Stimulated activated CD4-positive, alpha-beta T cell treated with anti-CD3 and anti-CD28 coated beads, Interleukin-4, amount 100 ng/mL, for 1 hour (primary cell): ENCODE data around the gene R3HDM4.

Source experiments
- DNase-seq: peaks from one replicate; pipeline ENCODE4 v3.0.0-alpha.2; 2020

R3HDM4 gene

GRCh38 chr19:947090-947706, 34.2 kb upstream of the R3HDM4 start:
- DNase-seq: no peak

DNA sequence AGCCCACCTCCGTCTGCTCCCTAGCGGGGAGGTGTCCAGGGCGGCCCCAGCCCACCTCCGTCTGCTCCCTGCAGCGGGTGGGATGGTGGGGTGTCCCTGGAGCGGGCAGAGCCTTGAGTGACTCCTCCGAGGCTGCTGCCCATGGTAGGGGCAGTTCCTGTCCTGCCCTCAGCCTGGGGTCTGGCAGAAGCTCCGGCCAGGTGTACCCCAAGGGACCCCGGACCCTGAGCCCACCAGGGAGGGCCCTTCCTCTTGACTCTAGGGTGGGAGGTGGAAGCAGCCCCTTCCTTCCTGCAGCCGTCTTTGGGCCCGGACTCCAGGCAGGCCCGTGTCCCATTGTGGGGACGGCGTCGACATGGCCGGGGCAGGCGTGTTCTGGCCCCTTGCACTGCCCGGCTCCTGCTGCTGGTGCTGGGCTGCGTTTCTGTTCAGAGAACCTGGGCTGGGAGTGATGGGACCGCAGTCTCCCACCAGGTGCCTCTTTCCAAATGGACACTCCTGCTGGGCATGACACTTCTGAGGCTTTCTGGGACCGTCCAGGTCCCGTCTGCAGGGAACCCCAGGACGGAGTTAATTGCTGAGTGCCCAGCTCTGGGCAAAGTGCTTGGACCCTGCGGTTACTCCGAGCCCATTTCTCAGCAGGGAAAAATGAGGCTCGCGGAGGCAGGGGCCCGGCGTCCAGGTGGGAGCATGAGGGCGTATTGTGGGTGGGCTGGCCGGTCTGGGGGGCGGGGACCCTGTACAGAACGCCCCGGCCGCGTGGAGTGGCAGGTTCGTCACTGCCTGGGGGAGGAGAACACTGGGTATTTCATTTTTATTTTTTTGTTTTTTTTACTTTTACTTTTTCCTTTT, 32.6 kb upstream of the R3HDM4 start:
- DNase-seq: no peak

DNA sequence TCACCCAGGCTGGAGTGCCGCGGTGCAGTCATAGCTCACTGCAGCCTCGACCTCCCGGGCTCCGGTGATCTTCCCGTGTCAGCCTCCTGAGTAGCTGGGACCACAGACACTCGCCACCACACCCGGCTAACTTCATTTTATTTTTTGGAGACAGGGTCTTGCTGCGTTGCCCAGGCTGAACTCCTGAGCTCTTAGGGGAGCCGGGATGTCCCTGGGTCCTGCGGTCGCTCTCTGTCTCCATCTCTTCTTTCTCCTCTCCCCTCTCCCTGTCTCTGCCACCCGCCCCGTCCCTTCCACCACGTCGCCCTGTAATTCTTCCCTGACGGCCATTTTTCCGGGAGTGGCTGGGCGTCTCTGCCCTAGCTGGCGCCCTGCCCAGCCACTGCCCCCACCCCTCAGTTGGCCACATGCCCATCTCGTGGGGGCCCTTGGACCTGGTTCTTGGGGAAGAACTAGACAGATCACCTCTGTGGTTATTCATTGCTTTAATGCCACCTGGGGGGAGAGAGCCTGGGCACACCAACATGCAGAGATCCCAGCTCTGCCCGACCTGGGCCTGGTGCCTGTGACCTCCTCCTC, 31.7 kb upstream of the R3HDM4 start:
- no peak for DNase-seq

GRCh38 chr19:944171-944567, 31.1 kb upstream of the R3HDM4 start:
- DNase-seq: no peak

GRCh38 chr19:943551-944170, 30.6 kb upstream of the R3HDM4 start:
- no peak for DNase-seq

DNA sequence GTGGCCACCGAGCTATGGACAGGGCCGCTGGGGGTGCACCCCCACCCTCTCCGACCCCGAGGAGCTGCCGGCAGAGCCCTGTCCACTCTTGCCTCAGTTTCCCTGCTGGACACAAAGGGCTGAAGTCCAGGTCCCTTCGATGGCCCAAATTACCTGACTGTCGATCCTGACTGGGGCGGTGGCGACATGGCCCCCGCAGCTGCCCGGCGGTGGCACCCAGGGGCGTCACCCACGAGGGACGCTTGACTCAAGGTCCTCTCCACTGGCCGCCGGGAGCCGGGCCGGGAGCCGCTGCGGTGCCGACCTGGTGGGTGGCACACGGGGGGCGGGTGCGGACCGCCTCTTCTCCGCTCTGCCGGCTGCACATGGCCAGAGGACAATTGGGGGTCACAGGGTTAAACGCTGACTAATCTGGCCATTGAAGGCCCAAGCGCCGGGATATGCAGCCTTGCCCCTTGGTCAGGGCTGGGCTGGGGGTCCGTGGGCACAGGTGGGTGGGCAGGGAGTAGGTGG, 29.2 kb upstream of the R3HDM4 start:
- no peak for DNase-seq

GRCh38 chr19:941292-942132, 28.5 kb upstream of the R3HDM4 start:
- DNase-seq: no peak

- peak; percentile 69 for DNase-seq
These were observed 27.7 kb upstream of the R3HDM4 start for GRCh38 chr19:940591-941291.

- no peak for DNase-seq
These were observed 26.9 kb upstream of the R3HDM4 start for GRCh38 chr19:939922-940321.

DNA sequence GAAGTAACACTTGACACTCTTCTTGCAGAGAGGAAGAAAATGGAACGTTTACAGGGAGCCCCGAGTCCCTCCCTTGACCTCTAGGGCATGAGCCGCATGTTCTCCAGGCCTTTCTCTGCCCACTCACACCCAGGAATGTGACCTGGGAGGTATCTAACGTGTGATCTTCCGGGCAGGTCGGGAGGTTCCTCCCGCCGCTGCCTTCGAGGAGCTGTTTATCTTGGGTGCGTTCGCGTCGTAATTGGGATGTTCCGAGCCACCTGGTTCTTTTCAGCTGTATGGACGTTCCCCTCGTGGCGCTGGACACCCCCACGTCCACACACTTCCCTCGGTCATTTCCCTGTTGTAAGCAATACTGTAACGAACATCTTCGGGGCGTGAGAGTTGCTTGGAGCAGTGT, 26.4 kb upstream of the R3HDM4 start:
- no peak for DNase-seq

- no peak for DNase-seq
These were observed 25.4 kb upstream of the R3HDM4 start for GRCh38 chr19:938233-938923.

DNA sequence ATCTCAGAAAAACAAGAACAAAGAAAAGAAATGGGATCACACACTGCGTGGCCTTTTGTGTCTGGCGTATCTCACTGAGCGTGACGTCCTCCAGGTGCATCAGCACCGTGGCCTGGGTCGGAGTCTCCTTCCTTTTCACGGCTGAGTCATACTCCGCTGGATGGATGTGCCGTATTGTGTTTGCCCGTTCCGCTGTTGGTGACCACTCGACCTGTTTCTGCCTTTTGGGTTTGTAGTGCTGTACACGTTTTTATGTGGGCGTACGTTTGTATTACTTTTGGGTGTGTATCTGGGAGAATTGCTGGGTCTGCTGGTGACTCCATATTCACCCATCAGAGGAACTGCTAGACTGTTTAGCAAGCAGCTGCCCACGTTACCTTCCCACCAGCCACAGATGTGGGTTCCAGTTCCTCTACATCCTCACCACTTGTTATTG, 24.3 kb upstream of the R3HDM4 start:
- DNase-seq: no peak

GRCh38 chr19:936175-936546, 23.1 kb upstream of the R3HDM4 start:
- DNase-seq: no peak

DNA sequence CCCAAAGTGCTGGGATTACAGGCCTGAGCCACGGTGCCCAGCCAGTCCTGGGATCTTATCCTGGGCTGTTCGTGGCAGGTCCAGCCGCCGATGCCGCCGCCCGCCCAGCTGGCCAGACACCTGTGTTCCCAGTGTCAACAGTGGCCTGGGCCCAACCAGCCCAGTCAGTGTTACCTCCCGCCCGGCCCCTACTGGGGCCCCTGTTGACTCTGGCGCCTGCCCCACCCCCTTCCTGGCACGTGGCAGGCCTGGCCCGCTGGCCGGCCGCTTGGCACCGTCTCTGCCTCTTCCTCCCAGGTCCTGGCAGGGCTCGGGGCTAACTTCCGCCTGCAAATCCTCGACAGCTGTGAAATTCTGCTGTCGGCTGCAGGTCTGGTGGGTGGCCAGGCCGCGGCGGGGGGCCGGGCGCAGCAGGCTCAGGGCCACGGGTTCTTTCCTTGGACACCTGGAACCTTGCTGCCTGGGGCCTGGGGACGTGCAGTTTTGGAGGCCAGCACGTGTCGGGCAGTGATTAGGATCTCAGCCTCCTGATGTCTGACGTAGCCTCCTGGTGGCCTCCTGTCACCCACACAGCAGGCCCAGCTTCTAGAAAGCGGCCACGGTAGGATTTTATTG, 22.0 kb upstream of the R3HDM4 start:
- no peak for DNase-seq

GRCh38 chr19:934197-934840, 21.3 kb upstream of the R3HDM4 start:
- DNase-seq: no peak

GRCh38 chr19:933553-933882, 20.5 kb upstream of the R3HDM4 start:
- no peak for DNase-seq

DNA sequence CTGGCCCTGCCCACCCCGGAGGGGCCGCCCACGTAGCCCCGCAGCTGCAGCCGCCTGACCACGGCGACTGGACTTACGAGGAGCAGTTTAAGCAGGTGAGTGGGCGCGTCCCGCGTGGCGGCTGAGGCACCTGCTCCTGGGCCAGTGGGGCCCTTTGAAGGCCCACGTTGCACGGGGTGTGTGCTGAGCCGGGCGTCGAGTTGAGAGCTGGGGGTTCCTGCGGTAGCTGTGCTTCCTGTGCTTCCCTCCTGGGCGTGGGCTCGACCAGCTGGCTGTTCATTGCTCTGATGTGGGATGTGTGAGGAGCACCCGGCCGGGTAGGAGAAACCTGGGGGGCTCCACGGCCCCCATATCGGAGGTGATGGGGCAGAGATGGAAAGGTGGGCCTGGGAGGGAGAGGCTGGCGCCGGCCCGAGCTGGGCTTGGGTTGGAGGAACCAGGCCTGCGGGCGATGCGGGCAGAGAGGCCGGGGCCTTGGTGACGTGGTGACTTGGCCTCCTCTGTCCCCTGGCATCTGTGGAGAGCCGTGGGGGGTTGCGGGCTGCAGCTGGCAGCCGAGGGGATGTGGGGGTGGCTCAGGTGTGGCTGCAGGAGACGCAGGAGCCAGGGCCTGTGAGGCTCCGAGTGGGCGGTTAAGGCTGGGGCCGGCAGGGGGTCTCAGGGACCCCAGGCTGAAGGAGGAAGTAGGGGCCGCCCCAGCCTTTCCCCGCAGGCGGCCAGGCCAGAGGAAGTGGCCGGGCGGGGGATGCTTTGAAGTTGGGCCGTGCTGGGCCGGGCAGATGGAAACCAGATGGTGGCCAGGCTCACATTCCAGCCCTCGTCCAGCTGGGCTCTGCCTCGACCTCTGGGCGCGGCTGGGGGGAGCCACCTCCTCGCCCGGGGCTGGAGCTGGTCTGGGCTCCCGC, 19.9 kb upstream of the R3HDM4 start:
- no peak for DNase-seq

GRCh38 chr19:931860-932647, 19.0 kb upstream of the R3HDM4 start:
- no peak for DNase-seq

GRCh38 chr19:929891-930258, 16.9 kb upstream of the R3HDM4 start:
- DNase-seq: no peak
